Testis (tissue), 3 donors: ENCODE data around the gene GSG1. TPM values are rescaled to one million over a fixed set of nuclear protein-coding genes. Genes with fewer than 3 reads are reported as not detected.
"Not testable (repeated sequence)": the region's sequence is repeated elsewhere in the genome, so short reads cannot be mapped to it uniquely, and the experiment has no call there.

ENCODE experiments used
- DNase-seq: peaks from one replicate; pipeline ENCODE4 v3.0.0-alpha.2; 2019
- H3K27ac ChIP-seq, 2 donors: fragments of 200-600 bp; sonication (generic); one replicate each; pipeline ENCODE4 v1.5.1; 2019
- H3K27me3 ChIP-seq: fragments of 200-600 bp; sonication (generic); one replicate; pipeline ENCODE4 v1.5.1; 2019
- H3K36me3 ChIP-seq: fragments of 200-600 bp; sonication (generic); one replicate; pipeline ENCODE4 v1.5.1; 2017; ENCODE audit warnings: low read depth; ENCODE audit errors: missing control alignments
- H3K4me1 ChIP-seq: fragments of 200-600 bp; sonication (generic); one replicate; pipeline ENCODE4 v1.5.1; 2019
- H3K4me3 ChIP-seq, 2 donors: fragments of 200-600 bp; sonication (generic); one replicate each; pipeline ENCODE4 v1.5.1; 2017 to 2019
- H3K9me3 ChIP-seq: fragments of 200-600 bp; sonication (generic); one replicate; pipeline ENCODE4 v1.5.1; 2017
- POLR2A ChIP-seq: fragments of 450-650 bp; IDR thresholded peaks from one replicate; pipeline ENCODE4 v1.6.1; 2017; ENCODE audit warnings: antibody characterized with exemption, mild to moderate bottlenecking, moderate library complexity
- WGBS, 2 donors: methylation state at CpG; one replicate each; pipeline ENCODE4 v1.1.5; 2018; 5-methylcytosine and 5-hydroxymethylcytosine counted together
- intact Hi-C: fragments of 100-400 bp; cut with DNase I; formaldehyde crosslinking; loops from one replicate; pipeline ENCODE4 v1.15.1; 2023; ENCODE audit warnings: low total_unique reads
- polyA plus RNA-seq: library from polyadenylated mRNA; stranded (reverse); fragments of 350-450 nt; fragmentation: Illumina TruSeq; extraction: RNeasy Lipid Tissue Mini Kit (QIAGEN cat#74804); gene quantifications from one replicate; pipeline ENCODE4 v1.2.3, GENCODE V29; 2014; ENCODE audit warnings: low read depth, low replicate concordance; ENCODE audit not compliant: insufficient read depth
- total RNA-seq, 2 donors: library from RNA; depleted of rRNA; stranded (reverse); fragments of >200 nt; gene quantifications; one replicate each; pipeline ENCODE4 v1.2.3, GENCODE V29; 2016
- TF ChIP-seq, protein P1 (sequence below), 3 experiments: fragments of 450-650 bp in 2 of 3; fragments of 200-600 bp in 1 of 3; sonication (generic) in 1 of 3; IDR thresholded peaks; one replicate each; pipeline ENCODE4 v1.5.1; 2016 to 2019; ENCODE audit warnings: antibody characterized with exemption in 3 of 3, mild to moderate bottlenecking in 2 of 3, moderate library complexity in 1 of 3

Gene GSG1
- total and polyA plus RNA-seq, 3 donors from 2014 or later = 133 to 695 (median 449) TPM

DNA sequence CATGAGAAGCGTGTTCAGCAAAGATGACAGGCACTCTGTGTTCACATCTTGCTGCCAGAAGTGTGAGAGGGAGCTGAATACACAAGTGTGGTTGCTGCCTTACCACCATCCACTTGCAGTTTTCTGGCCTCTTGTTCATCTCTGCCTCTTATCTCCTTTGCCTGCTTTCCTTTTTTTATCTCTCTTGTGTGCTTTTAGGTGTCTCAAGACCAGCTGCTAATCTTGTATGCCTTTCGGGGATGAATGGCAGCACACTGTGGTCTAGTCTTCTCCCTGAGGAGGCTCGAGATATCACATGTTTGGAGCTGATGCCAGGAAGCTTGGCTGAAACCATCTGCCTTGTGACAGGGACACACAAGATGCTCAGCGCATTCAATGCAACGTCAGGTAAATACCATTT is 42.1 kb downstream of the GSG1 start:
- TF ChIP-seq POLR2A = no peak
- TF ChIP-seq, protein P1, sequence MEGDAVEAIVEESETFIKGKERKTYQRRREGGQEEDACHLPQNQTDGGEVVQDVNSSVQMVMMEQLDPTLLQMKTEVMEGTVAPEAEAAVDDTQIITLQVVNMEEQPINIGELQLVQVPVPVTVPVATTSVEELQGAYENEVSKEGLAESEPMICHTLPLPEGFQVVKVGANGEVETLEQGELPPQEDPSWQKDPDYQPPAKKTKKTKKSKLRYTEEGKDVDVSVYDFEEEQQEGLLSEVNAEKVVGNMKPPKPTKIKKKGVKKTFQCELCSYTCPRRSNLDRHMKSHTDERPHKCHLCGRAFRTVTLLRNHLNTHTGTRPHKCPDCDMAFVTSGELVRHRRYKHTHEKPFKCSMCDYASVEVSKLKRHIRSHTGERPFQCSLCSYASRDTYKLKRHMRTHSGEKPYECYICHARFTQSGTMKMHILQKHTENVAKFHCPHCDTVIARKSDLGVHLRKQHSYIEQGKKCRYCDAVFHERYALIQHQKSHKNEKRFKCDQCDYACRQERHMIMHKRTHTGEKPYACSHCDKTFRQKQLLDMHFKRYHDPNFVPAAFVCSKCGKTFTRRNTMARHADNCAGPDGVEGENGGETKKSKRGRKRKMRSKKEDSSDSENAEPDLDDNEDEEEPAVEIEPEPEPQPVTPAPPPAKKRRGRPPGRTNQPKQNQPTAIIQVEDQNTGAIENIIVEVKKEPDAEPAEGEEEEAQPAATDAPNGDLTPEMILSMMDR (IDR thresholded peaks at IDR 0.05) = no peak
- no peak for DNase-seq
- intact Hi-C loops = no loop called here
- no peak overlapping the region for H3K27ac ChIP-seq
- no peak overlapping the region for H3K4me3 ChIP-seq
- no peaks in the 10 kb centered on the region for H3K27me3 ChIP-seq
- H3K4me1 ChIP-seq = no peaks in the 10 kb centered on the region
- WGBS, 2 donors = 82 to 87% methylated on average over 5 of the region's 5 CpGs
- H3K36me3 ChIP-seq = no peaks in the 10 kb centered on the region
- no peaks in the 10 kb centered on the region for H3K9me3 ChIP-seq

DNA sequence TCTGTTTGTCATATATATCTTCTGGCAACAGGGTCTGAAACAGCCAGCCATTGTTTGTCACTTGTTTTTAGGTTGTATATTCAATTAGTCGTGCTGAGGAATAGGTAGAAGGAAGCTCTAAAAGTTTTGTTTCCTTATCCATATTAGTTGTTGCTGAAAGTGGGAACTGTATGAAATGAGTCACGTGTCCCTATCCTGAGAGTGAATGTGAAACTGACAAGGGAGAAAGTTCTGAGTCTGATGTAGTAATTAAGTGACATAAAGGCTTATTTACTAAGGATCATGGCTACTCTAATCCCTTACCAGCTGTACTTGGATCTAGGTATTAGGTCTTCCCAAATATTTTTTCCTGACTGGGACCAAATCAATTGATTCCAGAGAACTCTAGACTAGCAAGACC is 42.9 kb downstream of the GSG1 start:
- Histone ChIP-seq H3K4me1 (no peaks in the 10 kb centered on the region), H3K9me3 (no peaks in the 10 kb centered on the region), H3K4me3 (no peak overlapping the region), H3K36me3 (no peaks in the 10 kb centered on the region), H3K27ac (no peak overlapping the region), H3K27me3 (no peaks in the 10 kb centered on the region)
- DNase-seq = no peak
- WGBS, 2 donors = 81 to 94% methylated on average over 2 of the region's 2 CpGs
- no peak for TF ChIP-seq POLR2A
- TF ChIP-seq, protein P1 (IDR thresholded peaks at IDR 0.05) = no peak
- intact Hi-C loops = no loop called here

DNA sequence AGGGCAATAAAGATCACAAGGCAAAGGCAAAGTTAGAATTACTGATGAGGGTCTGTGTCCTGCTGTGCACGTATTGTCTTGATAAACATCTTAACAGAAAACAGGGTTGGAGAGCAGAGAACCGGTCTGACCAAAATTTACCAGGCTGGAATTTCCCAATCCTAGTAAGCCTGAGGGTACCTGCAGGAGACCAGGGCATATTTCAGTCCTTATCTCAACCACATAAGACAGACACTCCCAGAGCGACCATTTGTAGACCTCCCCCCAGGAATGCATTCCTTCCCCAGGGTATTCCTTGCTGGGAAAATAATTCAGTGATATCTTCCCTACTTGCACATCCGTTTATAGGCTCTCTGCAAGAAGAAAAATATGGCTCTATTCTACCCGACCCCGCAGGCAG is 49.9 kb downstream of the GSG1 start:
- DNase-seq, H3K27ac ChIP-seq, intact Hi-C loops, H3K36me3 ChIP-seq, H3K9me3 ChIP-seq, H3K4me3 ChIP-seq, H3K4me1 ChIP-seq, H3K27me3 ChIP-seq: not testable (repeated sequence)
- WGBS, 2 donors = 94% methylated on average over 6 of the region's 6 CpGs

DNA sequence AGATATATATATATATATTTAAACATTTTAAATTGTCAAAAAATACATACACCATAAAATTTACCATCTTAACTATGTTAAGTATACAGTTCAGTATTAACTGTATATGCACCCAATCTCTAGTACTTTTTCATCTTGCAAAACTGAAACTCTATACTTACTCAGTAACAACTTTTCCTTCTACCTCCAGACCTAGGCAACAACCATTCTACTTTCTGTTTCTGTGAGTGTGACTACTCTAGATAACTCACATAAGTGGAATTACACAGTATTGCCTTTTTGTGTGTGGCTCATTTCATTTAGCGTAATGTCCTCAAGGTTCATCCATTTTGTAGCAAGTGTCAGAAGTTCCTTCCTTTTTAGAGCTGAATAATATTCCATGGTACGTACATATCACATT is 51.0 kb downstream of the GSG1 start:
- H3K27me3 ChIP-seq = no peaks in the 10 kb centered on the region
- intact Hi-C loops = no loop called here
- no peak overlapping the region for H3K27ac ChIP-seq
- H3K4me1 ChIP-seq = no peaks in the 10 kb centered on the region
- no peak for TF ChIP-seq POLR2A
- TF ChIP-seq, protein P1 (IDR thresholded peaks at IDR 0.05) = no peak
- H3K4me3 ChIP-seq = no peak overlapping the region
- H3K36me3 ChIP-seq = no peaks in the 10 kb centered on the region
- no peaks in the 10 kb centered on the region for H3K9me3 ChIP-seq
- 49 to 50% methylated on average over 2 of the region's 2 CpGs for WGBS, 2 donors
- DNase-seq = no peak

DNA sequence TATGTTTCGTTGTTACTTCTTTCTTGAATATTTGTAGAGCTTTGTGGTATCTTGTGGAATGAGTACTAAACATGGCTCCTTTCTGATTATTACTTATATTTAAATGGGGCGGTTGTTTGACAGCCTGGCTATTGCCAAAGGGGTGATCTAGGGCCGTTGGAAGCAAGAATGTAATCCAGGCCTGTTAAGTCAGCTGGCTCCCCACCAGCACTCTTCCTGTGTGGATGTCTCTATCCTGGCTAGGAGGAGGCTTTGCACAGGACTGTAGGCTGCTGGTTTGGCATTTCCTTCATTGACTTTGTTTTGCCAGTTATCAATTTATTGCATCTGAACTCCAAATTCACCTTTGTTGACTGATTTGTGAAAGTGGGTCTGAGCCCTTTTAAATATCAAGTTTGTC is 53.7 kb downstream of the GSG1 start:
- intact Hi-C loops = no loop called here
- Histone ChIP-seq H3K4me1 (no peaks in the 10 kb centered on the region), H3K4me3 (no peak overlapping the region), H3K27me3 (no peaks in the 10 kb centered on the region), H3K36me3 (no peaks in the 10 kb centered on the region), H3K9me3 (no peaks in the 10 kb centered on the region), H3K27ac (peak overlapping the region in 1 of 2 donors; percentile 32)
- DNase-seq = no peak
- TF ChIP-seq POLR2A = no peak
- TF ChIP-seq, protein P1 (IDR thresholded peaks at IDR 0.05) = no peak
- WGBS, 2 donors = 58 to 70% methylated on average over 3 of the region's 3 CpGs
